ENCODE measurements around the gene XPO5.

Gene XPO5

DNA sequence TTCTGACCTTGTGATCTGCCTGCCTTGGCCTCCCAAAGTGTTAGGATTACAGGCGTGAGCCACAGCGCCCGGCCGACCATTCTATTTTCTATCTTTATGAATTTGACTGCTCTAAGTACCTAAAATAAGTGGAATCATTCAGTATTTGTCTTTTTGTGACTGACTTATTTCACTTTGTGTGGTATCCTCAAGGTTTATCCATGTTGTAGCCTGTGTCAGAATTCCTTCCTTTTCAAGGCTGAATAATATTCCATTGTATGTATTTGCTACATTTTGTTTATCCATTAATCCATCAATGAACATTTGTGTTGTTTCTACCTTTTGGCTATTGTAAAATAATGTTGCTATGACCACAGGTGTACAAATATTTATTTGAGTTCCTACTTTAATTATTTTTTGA lies 103.3 kb downstream of the XPO5 start:
- no peak for DNase-seq (ENCODE audit: low read depth in 3 of 3)
